ENCODE results near the gene SLC41A3.

Gene SLC41A3

DNA sequence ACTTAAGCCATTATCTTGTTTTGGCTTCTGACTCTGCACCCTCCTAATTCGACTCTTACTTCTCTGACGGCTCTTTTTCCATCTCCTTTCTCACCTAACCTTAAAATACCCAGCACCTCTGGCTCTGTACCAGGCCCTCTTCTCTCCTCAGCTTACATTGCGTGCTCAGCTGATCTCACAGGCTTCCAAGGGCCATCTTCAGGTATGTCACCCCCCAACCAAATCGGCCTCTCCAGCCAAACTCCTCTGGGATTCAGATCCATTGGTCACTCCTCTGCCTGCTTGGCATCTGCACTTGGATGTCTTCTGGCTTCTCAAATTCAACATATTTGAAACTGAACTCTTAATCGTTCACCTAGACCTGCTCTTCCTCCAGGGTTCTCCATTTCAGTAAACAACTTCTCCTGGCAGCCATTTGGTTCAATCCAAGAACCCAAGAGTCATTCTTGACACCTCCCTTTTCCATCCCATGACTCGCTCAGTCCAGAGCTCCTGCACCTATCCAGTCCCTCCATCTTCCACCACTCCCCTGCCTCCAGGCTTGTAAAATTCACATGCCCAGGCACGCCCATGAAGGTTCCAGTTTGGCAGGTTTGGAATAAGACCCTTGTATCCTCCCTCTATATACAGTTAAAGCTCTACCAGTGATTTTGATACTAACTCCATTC, 35.2 kb upstream of the SLC41A3 start:
- DNase-seq = no peak

DNA sequence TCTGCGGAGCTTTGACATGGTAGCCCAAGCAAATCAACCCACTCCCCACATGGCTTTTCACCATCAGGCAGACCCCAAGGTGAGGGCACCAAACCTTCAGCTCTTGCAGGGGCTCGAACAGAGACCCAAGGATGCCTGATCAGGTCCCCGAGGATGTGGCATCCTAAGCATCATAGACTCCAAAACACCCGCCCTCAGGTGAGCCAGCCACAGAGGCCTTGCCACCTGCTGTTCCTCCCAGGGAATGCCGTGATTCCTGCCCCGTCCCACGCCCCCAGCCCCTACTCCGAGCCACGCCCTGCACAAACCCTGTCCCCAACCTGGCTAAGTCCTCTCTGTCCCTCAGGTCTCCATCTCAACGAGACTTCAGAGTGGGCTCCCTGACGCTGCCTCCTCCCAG, 34.7 kb upstream of the SLC41A3 start:
- no peak for DNase-seq

DNA sequence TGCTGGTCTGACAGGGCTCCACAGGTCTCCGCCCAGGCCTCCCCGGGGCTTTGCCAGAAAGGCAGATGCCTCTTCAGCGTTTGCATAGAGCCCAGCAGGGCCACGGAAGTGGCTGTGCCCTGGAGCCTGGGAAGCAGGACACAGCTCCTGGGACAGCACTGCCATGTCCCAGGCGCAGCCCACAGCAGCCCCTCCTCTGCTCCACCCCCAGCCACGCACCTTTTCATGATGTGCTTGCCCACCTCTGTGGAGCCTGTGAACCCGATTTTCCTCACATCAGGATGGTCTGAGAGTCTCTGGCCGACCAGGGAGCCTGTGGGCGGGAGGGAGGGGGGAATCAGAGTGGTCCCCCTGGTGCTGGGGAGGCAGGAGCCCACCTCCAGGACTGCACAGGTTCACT, 33.9 kb upstream of the SLC41A3 start:
- DNase-seq = no peak

DNA sequence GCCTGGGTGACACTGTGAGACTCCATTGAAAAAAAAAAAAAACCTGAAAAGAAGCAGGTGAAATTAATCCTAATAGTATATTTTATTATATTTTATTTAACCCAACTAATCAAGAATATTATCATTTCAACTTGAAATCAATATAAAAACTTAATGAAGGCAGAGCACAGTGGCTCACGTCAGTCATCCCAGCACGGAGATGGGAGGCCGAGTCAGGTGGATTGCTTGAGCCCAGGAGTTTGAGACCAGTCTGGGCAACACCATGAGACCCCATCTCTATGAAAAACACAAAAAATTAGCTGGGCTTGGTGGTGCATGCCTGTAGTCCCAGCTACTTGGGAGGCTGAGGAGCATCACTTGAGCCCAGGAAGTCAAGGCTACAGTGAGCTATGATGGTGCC, 33.3 kb upstream of the SLC41A3 start:
- DNase-seq = no peak

DNA sequence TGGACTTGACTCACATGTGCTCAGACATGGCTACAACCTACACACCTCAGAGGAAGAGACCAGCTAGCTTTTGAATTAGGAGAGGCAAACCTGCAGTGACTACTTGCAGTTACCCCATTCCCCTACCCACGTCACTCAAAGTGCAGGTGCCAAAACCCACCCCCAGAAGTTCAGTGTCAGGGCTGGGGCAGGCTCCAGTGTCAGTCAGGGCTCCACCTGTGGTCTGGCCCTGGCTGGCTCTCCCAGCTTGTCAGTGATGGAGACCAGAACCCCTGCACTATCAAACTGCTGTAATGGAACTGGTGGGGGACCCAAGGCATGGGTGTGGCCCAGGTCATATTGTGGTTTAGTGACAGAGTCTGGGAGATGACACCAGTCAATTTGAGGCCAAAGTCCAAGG, 32.6 kb upstream of the SLC41A3 start:
- DNase-seq = no peak

DNA sequence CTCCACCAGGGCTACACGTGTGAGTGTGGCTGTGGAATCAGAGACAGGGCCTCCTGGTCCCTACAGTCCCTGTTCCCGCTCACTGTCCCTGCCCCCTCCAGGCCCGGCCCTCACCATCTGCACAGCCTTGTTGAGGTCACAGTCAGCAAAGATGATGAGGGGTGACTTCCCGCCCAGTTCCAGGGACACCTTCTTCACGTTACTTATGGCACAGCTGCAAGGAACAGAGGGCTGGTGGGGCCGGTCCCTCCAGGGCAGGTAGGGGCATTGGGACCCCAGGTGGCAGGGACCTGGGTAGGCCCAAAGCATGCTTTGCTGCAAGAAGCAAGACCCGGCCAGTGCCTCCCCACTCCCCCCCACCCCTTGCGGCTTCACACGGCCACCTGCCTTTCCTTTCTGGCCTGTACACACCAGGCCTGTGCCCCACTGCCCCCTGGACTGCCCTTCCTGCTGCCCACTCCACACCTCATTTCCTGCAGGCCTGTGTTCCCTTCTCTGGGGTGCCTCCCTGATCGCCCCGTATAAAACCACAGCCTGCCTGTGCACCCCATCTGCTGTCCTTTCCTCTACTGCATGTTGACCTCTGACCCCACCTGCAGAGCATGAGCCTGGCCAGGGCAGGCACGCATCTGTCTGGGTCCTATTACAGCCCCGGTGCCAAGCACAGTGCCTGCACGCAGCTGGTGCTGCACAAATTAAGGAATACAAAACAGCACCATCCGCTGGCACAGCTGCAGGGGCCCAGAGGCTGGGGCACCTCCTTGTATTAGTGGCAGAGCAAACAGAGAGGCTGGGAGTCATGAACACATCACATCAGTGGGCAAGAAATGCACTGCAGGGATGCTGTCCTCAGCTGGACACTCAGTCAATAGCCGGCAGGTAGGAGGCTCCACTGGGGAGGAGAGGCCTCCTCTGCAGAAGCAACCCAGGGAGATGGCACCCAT, 30.8 kb upstream of the SLC41A3 start:
- no peak for DNase-seq

DNA sequence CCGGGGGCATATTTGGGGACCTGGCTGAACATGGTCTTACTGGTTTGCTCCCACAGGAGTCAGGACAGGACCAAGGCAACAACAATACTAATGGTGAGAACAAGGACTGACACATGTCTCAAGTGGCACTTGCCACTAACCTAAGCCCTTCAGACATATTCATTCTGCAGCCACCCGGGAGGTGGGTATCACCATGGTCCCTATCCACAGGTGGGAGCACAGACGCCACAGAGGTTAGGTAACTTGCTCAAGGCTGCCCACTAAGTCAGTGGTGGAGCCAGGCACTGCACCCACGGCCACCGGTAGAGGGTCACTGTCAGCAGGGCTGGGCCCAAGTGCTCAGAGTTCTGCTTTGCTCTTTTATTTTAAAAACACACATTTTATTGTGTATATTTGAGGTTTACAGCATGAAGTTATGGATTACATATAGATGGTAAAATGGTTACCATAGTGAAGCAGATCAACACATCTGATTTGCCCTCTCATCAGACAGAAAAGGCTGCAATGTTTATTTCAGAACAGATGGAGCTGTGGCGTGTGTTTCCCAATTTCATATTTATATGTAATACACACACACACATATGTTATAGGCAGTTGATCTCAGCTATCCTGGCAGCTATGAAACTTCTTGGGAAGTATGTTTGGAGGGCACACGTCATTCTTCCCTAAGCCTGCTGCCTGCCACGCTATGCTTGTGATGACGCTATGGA, 30.0 kb upstream of the SLC41A3 start:
- DNase-seq = peak; percentile 8

DNA sequence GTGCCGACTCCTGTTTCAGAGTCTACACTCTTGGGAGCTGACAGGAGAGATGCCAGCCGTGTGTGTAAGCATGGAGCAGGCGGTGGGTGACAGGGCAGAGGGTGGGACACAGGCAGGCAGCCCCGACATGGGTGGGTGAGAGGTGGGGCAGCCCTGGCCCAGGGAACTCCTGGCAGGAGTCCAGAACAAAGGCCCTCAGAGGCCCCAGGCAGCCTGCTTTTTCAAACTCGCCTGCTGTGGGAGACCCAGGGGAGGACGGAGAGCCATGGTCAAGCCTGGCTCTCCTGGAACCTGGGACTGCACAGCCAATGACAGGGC, 29.3 kb upstream of the SLC41A3 start:
- no peak for DNase-seq

DNA sequence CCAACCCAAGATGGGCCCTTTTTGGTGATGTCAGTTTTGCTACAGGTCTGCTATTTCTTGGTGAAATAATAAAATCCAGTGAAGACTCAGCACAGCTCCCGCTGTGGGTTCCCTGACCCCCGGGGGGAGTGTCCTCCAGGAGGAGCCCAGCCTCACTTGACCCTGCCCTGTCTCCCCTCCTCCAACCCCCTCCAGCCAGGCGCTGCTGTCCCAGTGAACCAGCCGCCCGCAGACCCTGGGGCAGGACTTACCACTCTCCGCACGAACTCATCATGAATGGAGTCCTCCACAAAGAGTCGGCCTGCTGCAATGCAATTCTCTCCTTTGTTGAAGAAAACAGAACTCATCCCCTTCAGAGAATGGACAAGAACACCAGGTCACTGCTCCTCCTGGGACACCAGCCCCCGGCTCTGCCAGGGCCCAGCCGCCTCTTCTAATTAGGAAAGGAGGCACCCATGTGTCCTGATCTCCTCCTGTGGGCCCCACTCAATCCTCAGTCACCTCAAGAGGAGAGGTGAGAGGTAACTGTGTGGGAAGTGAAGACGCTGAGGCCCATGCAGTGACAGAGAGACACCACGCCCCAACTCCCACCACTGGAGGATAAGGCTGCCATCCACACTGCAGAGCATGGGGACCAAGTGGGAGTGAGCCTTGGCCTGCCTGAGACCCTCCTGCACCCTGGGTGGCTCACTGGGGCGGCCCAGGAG, 28.8 kb upstream of the SLC41A3 start:
- no peak for DNase-seq

DNA sequence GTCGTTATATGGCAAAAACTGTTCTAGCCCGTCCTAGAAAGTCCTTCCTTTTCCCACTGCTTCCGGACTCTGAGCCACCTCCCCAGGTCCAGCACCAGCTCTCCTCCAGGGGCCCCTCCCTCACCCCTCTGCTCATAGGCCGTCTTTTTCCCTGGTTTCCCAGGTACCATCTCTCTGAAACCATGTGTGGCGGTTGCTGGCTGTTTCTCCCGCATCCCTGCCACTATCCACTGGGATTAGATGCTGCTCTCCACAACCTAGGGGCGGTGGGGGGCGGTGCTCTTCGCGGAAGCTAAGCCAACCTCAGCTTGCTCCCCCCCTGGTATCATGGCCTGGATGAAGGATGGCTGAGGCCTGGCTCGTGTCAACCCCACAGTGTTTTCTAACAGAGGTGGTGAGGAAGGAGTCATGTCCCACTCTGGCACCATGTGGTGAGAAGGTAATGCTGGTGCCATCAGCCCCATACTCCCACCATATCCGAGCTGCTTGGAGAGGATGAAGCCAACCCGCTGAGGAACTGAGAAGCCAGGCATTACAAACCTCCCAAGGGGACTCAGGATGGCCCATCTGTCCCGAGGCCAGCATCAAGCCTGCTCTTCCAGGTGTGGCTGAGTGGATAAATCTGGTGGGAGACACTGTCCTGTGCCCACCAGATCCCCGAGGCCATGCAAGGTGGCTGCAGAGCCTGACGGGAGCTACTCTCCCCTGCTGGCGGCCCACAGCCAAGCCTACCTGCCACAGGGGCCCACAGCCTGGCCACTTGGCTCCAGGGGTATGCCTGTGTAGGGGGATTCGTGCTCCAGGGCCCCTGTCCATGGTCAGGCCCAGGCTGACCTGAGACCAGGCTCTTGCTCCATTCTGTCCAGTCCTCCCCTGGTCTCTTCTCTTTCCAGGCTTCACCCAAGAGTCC, 27.9 kb upstream of the SLC41A3 start:
- no peak for DNase-seq

DNA sequence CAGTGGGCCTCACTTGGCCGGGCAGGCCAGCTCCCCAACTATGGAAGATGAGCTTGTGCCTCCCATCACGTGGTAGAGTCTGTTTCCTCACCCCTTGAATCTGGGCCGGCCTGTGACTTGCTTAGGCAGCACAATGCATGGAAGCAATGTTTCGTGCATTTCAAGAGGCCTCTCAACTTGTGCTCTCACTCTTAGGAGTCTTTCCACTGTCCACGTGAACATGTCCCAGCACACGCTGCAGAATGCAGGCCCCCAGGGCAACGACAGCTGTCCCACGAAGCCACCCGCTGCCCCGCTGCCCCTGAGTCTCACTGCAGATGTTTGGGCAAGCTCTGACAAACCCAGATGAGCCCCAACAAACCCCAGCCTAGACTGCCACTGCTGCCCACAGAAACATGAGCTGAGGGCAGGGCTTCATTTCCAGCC, 27.2 kb upstream of the SLC41A3 start:
- no peak for DNase-seq

DNA sequence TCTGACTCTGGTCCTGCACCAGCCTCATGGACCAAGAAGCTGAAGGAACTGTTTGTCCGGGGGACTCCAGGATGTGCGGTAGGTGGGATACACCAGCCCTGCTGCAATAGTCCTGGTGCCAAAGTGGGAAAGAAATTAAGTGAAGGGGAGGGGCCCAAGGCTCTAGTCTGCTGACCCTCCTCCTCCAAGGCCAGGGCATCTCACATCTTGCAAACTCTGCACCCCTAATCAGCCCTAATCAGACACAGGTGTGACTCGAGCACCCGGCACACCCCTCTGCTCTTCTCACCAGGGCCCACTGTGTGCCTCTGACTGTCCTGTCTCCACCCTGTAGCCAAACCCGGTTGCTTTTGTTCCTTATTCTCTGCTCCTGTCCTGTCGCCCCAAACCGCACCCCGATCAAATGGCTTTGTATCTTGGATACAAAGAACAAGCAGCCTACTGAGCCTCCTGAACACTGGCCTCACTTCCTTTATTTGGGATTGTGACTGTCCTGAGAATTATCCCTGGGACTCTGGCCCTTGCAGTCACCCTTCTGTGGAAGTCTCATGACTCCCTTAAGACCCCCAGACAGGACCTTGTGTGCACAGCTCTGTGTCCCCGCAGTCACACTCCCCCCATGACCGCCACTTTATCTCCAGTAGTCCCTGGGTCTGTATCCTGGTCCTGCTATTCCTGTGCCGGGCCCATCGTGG, 26.7 kb upstream of the SLC41A3 start:
- no peak for DNase-seq

DNA sequence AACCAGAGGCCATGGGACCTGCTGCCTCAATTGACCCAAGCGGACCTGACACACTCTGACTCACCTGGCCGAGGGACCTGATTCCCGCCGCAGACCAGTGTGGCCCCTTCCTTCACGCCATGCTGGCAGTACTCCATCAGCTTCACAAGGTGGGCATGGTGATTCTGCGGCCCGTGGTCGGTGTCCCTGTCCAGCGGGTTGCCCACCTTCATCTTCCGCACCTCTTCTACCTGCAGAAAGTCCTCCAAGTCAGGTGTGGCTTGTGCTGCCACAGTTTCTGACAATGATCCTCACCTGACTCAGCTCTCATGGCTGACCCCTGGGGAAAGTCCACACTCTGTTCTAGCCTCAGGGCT, 25.9 kb upstream of the SLC41A3 start:
- no peak for DNase-seq

DNA sequence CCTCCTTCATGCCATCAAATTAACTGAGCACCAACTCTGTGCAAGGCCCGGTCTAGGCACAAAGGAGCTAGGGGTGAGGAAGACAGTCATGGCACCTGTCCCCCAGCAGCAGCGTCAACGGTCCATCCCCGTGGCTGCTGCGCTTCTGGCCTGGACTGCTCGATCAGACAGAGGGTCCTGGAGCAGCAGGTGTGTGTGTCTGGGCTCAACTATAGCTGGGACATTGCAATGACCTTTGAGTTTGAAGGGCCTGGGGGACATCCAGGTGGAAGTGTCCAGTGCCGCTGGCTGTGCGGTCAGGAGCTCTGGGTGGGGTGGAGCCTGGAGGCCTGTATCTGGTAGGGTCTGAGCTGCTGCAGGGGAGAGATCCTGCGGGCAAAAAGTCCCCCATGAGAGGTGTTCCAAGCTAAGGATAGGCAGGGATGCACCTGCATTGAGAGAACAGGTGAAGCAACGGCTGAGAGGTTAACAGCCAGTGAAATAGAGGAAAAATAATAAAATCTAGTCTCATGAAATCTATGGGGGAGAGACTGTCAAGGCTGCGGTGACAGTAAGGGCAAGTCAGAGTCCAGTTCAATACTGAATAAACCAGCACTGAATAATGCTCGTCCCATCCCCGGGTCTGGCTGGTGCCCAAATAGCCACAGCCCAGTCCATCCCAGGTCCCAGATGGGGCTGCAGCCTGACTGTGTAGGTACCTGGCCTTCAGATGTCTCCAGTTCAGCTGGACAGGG, 25.4 kb upstream of the SLC41A3 start:
- no peak for DNase-seq

DNA sequence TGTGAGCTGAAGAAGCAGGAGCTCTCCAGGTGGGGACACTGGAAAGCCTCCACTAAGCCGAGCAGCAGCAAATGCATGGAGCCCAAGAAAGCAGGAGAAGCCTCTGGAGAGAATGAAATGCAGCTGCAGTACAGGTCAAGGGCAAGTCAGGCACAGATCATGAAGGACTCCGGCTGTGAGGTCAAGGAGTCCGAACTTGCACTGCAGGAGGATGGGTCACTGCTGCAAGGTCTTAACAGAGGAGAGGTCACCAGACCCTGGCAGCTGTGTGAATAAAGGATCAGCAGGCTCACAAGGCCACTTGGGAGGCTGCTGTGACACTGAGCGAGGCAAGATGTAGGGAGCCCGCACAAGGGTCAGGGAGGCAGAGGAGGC, 24.7 kb upstream of the SLC41A3 start:
- DNase-seq = no peak

DNA sequence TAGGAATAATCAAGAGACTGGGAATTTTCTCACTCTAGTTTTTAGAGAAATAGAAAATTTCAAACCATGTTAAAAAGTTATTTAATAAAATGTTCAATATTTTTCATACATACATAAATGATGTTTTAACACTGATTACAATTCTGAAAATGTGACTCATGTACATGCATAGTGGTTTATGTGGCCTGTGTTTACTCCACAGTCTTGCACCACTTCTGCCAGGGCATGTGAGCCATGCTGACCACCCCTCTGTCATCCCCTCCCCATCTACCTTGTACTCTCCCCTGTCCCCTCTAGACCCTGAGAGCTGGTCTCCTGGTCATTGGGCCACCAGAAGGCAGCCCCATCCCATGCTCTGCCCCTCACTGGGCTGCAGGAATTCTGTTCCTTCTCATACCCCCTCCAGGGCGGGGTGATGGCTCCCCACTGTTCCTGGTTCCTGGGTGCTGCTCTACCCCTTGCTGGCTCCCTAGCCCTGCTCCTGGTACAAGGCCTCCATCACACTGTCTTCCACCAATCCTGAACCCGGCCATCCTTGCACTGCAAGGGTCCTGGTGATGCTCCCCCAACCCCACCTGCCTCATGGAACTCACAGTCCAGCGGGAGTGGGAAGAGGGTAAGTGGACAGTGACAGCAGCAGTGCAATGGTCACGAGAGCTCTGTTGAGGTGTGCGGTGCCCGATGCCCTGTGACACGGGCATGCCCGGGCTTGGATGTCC, 24.2 kb upstream of the SLC41A3 start:
- no peak for DNase-seq

DNA sequence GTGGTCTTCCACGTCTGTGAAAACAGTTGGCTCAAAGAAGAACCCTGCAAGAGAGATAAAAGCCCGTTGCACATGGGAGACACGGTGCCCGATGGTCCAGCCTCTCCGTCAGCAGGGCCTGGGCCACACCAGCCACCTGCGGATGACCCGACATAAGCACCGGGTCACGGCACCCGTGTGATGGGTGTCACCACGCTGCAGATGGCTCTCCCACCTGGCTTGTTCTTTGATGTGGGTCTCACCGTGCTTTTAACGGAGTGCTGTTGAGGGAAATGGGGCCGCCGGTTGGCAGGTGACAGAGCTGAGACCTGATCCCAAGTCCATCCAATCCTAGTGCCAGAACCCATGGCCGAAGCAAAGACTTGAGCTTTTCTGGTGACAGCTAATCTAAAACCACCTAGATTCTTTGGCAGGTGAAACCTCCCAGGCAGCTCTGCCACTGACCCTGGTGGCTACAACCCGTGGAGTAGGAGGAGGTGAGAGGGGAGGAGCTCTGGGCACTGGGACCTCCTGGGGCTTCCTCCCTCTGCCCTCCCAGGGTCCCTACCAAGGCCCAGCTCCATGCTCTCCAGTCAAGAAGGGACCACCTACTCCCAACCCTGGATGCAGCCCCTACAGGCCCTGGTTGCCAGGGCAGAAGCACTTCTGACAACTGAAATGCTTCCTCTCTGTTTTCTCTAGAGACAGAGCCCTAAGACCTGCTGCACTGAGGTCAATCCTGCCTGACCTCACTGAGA, 23.4 kb upstream of the SLC41A3 start:
- no peak for DNase-seq

DNA sequence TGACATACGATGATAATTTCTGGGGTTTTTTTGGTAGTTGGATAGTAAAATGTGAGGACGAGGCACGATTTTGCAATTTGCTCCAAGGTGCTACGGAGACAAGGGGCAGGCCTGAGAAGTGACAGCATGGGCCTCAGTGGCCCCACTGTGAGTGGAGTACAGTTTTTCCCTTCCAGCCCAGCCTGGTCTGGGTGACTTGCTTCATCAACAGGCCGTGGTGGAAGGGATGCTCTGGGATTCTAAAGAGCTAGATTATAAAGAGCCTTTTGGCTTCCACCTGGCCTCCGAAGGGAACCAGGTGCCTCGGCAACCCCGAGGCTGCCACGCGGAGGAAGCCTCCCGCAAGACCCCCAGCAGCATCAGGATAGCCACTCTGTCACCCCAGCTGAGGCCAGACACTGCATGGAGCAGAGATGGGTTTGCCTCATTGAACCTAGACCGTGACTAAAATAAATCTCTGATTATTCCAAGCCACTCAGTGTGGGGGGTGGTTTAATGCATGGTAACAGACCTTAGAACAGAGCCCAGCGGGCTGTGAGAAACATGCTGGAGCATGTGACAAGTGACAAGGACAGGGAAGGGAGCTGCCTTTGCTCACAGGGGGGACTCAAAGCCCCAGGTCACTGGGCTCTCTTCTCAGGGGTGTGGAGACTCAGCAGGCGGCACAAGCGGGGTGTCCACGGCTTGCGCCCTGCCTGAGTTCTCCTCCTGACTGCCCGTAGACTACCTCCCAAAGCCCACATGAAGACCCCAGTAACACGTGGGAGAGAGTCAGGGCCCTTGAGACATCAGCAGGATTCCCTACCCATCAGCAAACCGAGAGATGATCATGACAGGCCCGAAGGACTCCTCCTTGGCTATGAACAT, 22.6 kb upstream of the SLC41A3 start:
- DNase-seq = no peak
